HG03378 (cell line): ENCODE measurements around the gene PXK.

Source experiments
- ATAC-seq: cut with Tn5 transposase; IDR thresholded peaks from one replicate; pipeline ENCODE4 v1.9.1; 2021; ENCODE audit warnings: mild to moderate bottlenecking, moderate library complexity; ENCODE audit not compliant: unreplicated experiment

PXK gene

DNA sequence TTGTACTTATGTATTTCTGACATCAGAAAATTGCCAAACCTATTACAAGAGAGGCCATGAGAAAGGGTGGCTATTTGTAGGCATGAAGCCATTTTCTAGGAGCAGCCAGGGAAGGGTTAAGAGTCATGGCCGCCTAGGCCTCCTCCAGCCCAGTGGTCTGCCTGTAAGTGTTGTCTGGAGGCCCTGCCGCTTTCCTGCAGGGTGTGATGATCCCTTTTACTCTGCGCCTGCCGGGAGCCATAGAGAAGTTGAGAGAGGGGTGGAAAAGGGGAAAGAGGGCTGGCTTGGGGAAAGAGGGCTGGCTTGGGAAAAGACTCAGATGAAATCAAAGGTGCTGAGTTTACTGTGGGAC lies 130.1 kb downstream of the PXK start:
- ATAC-seq: no peak

DNA sequence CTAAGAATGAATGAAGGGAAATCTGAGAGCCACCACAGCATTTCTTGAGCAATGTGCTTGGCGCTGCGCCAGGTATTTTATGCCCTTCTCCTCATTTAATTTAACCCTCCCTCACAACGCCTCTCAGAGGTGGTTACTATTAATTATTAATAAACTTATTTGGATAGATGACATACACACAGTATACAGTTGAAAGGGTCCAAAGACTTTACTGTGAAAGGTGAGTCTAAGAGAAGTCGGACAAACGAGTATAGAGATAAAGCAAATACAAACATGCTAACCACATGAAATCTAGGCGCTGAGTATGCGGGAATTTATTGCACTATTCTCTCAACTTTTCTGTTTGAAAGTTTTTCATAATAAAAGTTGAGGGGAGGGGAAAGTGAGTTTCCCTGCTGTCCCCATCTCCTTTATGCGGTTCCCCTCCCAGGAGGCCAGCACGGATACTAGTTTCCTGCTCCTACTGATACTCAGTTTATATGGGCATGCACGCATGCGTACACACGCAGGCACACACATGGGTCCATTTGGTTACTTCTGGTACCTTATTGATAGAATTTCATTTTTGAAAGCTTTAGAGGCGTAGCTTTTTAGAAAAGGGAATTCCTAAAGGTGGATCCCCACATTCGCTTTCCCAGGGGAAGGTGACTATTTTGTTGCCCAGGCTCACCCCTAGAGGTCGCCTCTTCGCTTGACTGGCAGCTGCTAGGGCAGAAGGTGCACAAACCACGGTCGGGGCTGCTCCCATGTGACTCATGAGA lies 130.7 kb downstream of the PXK start:
- ATAC-seq: peak; percentile 86

DNA sequence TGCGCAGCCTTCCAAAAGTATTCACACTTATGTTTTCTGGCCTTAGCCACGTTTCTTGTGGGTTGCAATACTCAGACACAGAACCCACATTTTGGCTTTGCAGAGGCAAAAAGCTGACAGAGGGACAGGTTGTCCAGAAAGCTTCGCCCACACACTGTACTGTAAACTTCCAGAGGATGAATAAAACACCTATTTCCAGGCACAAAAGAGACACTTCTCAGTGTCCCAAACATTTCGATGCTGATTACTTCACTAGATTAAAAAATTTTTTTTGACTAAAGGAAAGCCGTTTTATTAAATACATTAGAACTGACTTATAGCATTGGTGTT lies 131.2 kb downstream of the PXK start:
- ATAC-seq: no peak

DNA sequence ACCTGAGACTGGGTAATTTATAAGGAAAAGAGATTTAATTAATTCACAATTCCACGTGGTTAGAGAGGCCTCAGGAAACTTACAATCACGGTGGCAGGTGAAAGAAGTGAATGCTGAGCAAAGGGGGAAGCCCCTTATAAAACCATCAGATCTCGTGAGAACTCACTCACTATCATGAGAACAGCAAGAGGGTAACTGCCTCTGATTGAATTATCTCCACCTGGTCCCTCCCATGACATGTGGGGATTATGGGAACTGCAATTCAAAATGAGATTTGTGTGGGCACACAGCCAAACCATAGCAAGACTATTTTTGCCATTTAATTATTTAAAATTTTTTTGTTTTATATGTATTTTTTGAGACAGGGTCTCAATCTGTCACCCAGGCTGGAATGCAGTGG lies 132.2 kb downstream of the PXK start:
- no peak for ATAC-seq

DNA sequence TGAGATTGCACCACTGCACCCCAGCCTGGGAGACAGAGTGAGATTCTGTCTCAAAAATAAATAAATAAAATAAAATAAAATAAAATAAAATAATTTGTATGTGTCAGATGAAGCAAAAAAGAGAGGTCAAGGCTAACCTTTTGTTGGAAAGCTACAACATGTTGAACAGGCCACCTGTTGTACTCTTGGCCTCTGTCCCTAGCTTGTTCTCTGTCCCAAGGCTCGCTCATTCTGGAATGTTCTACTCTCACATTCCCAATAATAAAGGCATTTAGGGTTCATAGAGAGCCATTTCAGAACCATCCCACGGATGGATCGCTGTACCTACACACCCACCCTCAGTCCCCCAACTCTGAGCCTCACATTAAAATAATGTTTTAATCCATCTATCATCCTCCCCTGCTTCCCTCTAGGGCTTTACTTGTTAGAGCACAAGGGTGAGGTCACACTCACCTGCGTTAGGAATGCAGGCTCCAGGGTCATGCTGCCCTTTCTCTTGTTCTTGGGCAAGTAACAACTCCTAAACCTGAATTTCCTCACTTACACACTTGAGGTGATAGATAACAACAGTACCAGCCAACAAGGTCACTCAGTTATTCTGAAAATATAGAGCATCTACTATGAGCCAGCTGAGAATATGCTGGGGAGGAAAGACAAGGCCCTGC lies 134.3 kb downstream of the PXK start:
- ATAC-seq: no peak

DNA sequence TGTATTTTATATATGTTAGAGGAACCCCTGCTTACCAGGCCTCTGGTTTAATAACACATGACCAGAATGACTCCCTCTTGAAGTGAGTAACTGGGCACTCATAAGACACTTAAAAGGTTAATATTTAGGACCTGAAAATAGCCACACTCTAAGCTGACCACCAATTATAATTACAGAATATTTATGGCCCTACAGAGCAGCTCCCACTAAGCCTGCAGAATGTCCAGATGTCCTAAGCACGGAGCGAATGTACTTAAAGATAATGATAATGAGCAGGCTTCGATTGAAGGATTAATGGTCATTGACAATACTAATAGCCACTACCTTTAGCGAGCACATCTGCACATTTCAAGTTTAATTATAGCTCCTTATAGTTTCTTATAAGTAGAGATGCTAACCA lies 136.4 kb downstream of the PXK start:
- no peak for ATAC-seq

DNA sequence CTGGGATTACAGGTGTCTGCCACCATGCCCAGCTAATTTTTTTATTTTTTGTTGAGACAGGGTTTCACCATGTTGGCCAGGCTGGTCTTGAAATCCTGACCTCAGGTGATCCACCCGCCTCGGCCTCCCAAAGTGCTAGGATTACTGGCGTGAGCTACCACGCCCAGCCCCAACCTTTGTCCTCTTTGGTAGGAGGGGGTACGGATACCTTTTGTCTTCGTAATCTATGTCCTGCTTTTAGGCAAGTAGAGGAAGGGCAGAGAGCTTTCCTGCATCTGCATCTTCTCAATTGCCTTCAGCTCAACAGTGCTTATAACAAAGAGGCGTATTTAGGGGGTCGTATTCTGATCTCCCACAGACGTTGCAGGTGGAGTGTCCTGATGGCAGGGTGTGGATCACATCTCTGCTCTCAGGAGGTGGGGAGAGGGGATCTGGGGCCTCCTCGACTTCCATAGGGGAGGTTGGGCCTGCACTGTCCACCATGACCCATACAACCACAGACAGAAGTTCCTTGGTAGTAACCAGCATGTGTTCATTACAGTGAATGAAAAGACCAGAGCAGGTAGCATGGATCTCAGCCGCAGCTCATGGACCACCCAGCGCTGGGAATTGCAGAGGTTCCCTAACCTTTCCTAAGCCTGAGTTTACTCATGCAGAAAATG lies 137.8 kb downstream of the PXK start:
- no peak for ATAC-seq

DNA sequence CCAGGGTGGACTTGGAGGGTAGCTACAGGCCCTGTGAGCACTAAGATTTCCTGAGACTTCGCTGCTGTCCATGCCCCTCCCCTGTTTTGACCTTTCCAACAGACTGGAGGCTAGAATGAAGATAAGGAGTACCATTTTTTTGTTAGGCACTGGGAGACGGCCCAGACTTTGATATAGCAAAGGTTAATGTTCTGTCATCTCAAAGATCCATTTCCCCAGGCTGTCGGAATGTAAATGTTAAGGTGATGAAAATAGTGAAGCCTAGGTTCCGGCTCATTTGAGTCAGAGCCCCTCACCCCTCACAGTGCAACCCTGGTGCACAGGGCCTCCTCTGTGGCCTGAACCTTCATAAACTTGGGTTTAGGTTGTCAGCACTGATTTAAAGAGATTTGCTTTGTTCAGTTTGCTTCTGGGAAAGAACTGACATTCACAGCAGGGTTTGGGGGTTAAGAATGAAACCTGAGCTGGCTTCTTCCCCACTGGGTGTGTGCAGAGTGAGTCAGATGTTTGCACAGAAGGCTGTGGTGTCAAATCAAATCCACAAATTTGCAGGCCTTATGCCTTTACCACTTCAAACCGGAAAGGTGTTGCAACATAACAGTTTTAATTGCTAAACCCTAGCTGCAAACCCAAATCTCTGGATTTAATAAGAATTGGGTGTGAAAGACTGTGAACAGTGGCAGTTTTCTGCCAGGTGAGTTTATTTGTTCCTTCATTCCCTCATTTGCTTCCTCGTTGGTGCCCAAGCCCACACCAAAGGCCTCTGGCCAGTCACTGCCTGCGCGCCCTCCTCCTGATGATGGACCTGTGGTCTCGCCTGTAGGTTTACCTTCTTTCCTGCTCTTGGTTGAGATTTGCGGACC lies 138.6 kb downstream of the PXK start:
- no peak for ATAC-seq

DNA sequence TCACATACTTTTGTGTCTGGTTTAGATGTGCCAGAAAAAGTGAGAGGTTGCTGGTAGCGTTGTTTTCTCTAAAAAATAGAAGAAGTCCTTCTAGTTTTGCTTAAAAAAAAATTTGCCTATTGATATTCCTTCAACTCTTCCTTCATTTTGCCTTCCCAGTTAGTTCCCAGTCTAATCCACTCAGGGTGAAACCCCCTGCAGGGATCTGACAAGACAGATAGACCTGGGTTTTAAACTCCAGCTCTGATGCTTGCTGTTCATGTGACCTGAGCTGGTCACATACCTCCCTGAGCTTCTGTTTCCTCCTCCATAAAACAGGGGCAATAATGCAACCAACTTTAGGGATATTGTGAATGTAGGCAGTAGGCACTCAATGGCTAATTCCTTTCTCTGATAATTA lies 140.6 kb downstream of the PXK start:
- no peak for ATAC-seq

DNA sequence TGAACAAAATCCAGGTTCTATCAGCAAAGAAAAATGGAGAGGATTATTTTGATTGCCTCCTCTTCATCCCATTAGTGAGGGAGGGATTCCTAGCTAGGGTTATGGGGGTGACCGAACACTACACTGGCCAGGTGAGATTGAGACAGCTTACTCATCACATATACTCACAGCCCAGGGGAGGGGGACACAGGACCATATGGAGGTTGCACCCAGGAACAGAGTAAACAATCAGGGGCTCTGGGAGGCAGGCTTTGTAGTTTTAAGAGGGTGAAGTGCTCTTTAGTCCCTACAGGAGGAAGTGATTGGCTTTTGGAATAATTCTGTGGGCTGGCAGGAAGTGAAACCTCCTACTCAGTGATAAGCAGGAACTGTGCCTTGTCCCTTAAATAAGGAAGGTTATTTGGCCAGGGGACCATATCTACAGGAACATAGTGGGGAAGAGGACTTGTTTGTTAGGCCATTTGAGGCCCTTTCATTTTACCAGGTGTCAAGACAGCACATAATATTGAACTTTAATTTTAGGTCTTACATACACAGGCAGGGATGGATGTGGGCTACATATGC lies 141.7 kb downstream of the PXK start:
- no peak for ATAC-seq

DNA sequence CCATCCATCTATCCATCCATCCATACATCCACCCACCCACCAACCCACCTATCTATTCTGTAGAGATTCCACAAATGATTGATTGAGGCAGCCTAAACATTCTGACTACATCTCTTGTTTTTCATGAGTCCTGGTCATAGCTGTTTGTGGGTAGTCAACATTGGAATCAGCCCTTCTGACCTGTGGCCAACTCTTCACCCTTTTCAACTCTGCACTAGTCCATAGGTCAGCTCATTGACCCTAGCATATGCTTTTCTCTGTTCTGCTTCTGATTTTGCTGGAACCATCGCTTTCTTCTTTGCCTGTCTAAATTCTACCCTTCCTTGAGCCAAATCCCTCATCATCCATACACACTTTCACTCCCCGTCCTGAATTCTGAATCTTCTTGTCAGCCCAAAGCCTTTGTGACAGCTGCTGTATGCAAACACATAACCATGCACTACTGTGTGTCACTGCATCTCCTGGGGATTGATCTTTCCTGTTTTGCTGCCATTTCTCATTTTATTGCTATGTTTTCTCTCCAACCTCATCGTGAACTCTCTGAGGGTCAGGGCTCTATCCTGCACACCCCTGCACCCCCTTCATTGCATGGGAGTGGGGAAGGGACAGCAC lies 142.4 kb downstream of the PXK start:
- ATAC-seq: no peak
